HCT116 (cell line): Measurements from ENCODE around the gene STXBP5. TPM values are rescaled to one million over a fixed set of nuclear protein-coding genes. Genes with fewer than 3 reads are reported as not detected.

Source experiments
- ATAC-seq: fragments of 200-7000 bp; cut with Tn5 transposase; 2 replicates; pipeline ENCODE4 v1.9.1; 2020; ENCODE audit warnings: mild to moderate bottlenecking, moderate library complexity
- BruUV-seq: library from RNA; stranded (reverse); fragments of 400-500 nt; replicated peaks from 2 replicates; lab custom pipeline; 2021; lab: Mats Ljungman, UMichigan
- CTCF ChIA-PET: fragments of 300-600 bp; sonication (Branson Sonifier 250); formaldehyde crosslinking; loops from one replicate; lab custom pipeline; 2021; ENCODE audit warnings: antibody characterized with exemption; lab: Charles Lee
- POLR2A ChIA-PET: fragments of 300-600, 350-600 bp; sonication (Branson Sonifier 250); formaldehyde crosslinking; loops from one replicate; lab custom pipeline; 2021; ENCODE audit warnings: antibody characterized with exemption; lab: Charles Lee
- RAD21 ChIA-PET, 2 experiments: fragments of 300-600 bp; sonication (Branson Sonifier 250); formaldehyde crosslinking; loops; one replicate each; lab custom pipeline; 2023; ENCODE audit warnings: low total read pairs in 2 of 2; ENCODE audit not compliant: uncharacterized antibody in 2 of 2, unreplicated experiment in 2 of 2, low non-redundant PET in 1 of 2; lab: Charles Lee
- DNase-seq: peaks from one replicate; pipeline ENCODE4 v3.0.0-alpha.2; 2010; ENCODE audit warnings: low read depth, low spot score
- H2AFZ ChIP-seq: fragments of 200-600 bp; shearing (Covaris generic), sonication (generic); 2 replicates; pipeline ENCODE4 v1.6.1; 2017; ENCODE audit warnings: low read depth, mixed run types, mixed read lengths, antibody characterized with exemption, low read length; ENCODE audit not compliant: poor library complexity, severe bottlenecking
- H3K27ac ChIP-seq: 2 replicates; pipeline ENCODE4 v1.5.1; 2012; ENCODE audit warnings: low read depth, low read length
- H3K27me3 ChIP-seq: fragments of 200-600 bp; sonication (generic); 2 replicates; pipeline ENCODE4 v1.6.1; 2016; ENCODE audit warnings: mixed run types, low read length, mixed read lengths; ENCODE audit not compliant: insufficient read depth
- H3K36me3 ChIP-seq, 2 experiments: fragments of 200-500 bp in 1 of 2; fragments of 200-600 bp in 1 of 2; sonication (Bioruptor generic) in 1 of 2; sonication (generic) in 1 of 2; 2 replicates each; pipeline versions ENCODE4 v1.5.1 to v1.6.1; 2014 to 2016; ENCODE audit warnings: low read length in 2 of 2, inconsistent platforms in 1 of 2, mixed read lengths in 1 of 2, mixed run types in 1 of 2; ENCODE audit not compliant: insufficient read depth in 2 of 2, control insufficient read depth in 1 of 2
- H3K4me1 ChIP-seq, 2 experiments: fragments of 200-600 bp in 1 of 2; sonication (generic) in 1 of 2; 2 replicates each; pipeline versions ENCODE4 v1.5.1 to v1.6.1; 2012 to 2017; ENCODE audit warnings: low read length in 2 of 2, inconsistent platforms in 1 of 2, mild to moderate bottlenecking in 1 of 2, mixed read lengths in 1 of 2, mixed run types in 1 of 2, moderate library complexity in 1 of 2; ENCODE audit not compliant: insufficient read depth in 2 of 2, control insufficient read depth in 1 of 2
- H3K4me2 ChIP-seq: fragments of 200-600 bp; sonication (generic); 2 replicates; pipeline ENCODE4 v1.6.1; 2017; ENCODE audit warnings: mixed run types, low read length, mixed read lengths
- H3K4me3 ChIP-seq, 2 experiments: fragments of 200-600 bp in 1 of 2; sonication (generic) in 1 of 2; replicated peaks in 1 of 2; 2 replicates each; pipeline ENCODE4 v1.5.1; 2011 to 2016; ENCODE audit warnings: low read length in 2 of 2, control low read depth in 1 of 2, low read depth in 1 of 2, mild to moderate bottlenecking in 1 of 2, mixed read lengths in 1 of 2, mixed run types in 1 of 2
- H3K79me2 ChIP-seq: fragments of 200-600 bp; sonication (generic); 2 replicates; pipeline ENCODE4 v1.6.1; 2017; ENCODE audit warnings: mild to moderate bottlenecking, mixed run types, low read length, moderate library complexity, mixed read lengths; ENCODE audit not compliant: insufficient read depth
- H3K9ac ChIP-seq: fragments of 200-600 bp; sonication (generic); 2 replicates; pipeline ENCODE4 v1.6.1; 2016; ENCODE audit warnings: low read length, mixed read lengths
- H3K9me2 ChIP-seq: fragments of 200-600 bp; sonication (generic), shearing (Covaris generic); 2 replicates; pipeline ENCODE4 v1.6.1; 2017; ENCODE audit warnings: mixed run types, mild to moderate bottlenecking, moderate library complexity; ENCODE audit not compliant: insufficient read depth
- H3K9me3 ChIP-seq, 2 experiments: fragments of 200-500 bp in 1 of 2; fragments of 200-600 bp in 1 of 2; sonication (Bioruptor generic) in 1 of 2; sonication (generic) in 1 of 2; 2 replicates each; pipeline ENCODE4 v1.6.1; 2014 to 2017; ENCODE audit warnings: low read length in 2 of 2, mixed read lengths in 2 of 2, inconsistent platforms in 1 of 2, low read depth in 1 of 2, mild to moderate bottlenecking in 1 of 2, mixed run types in 1 of 2, moderate library complexity in 1 of 2; ENCODE audit not compliant: control insufficient read depth in 1 of 2, insufficient read depth in 1 of 2
- H4K20me1 ChIP-seq: fragments of 200-600 bp; sonication (generic), shearing (Covaris generic); 2 replicates; pipeline ENCODE4 v1.6.1; 2017; ENCODE audit warnings: mixed run types, mild to moderate bottlenecking, moderate library complexity; ENCODE audit not compliant: insufficient read depth
- ELF1 ChIP-seq: IDR thresholded peaks from 2 replicates; pipeline ENCODE4 v1.6.1; 2012; ENCODE audit warnings: low read depth, borderline replicate concordance
- SIN3A ChIP-seq: IDR thresholded peaks from 2 replicates; pipeline ENCODE4 v1.6.1; 2012; ENCODE audit warnings: low read depth
- SP1 ChIP-seq: IDR thresholded peaks from 2 replicates; pipeline ENCODE4 v1.6.1; 2012; ENCODE audit warnings: low read depth
- SRF ChIP-seq: IDR thresholded peaks from 2 replicates; pipeline ENCODE4 v1.6.1; 2012; ENCODE audit warnings: low read depth
- TCF7L2 ChIP-seq: IDR thresholded peaks from 2 replicates; pipeline ENCODE4 v1.7.0; 2011; ENCODE audit warnings: borderline replicate concordance, inconsistent platforms; ENCODE audit not compliant: insufficient read depth, insufficient read length; ENCODE audit errors: extremely low read depth
- ZNF274 ChIP-seq: fragments of 200-500 bp; sonication (Bioruptor generic); IDR thresholded peaks from 2 replicates; pipeline ENCODE4 v1.6.1; 2014; ENCODE audit warnings: mild to moderate bottlenecking, low read depth, low read length, inconsistent platforms
- intact Hi-C: fragments of 100-400 bp; cut with micrococcal nuclease; formaldehyde crosslinking; loops from 2 replicates; pipeline ENCODE4 v1.10.0; 2022
- total RNA-seq: library from RNA; stranded (reverse); gene quantifications from one replicate; pipeline ENCODE4 v1.2.1, GENCODE V29; 2021; ENCODE audit not compliant: unreplicated experiment
- TF ChIP-seq, protein P1 (sequence below): IDR thresholded peaks from 2 replicates; pipeline ENCODE4 v1.6.1; 2011; ENCODE audit warnings: mild to moderate bottlenecking, low read length, moderate library complexity; ENCODE audit not compliant: insufficient replicate concordance; ENCODE audit errors: extremely low read depth
- TF ChIP-seq, protein P2 (sequence below): IDR thresholded peaks from 2 replicates; pipeline ENCODE4 v1.6.1; 2012
- TF ChIP-seq, protein P3 (sequence below), 3 experiments: fragments of 200-600 bp in 1 of 3; sonication (generic) in 1 of 3; IDR thresholded peaks in 2 of 3; conservative IDR thresholded peaks in 1 of 3; 2 replicates each; pipeline ENCODE4 v1.5.1; 2012 to 2017; ENCODE audit warnings: low read depth in 2 of 3, low read length in 2 of 3, antibody characterized with exemption in 1 of 3, borderline replicate concordance in 1 of 3, control low read depth in 1 of 3, mild to moderate bottlenecking in 1 of 3, mixed read lengths in 1 of 3, mixed run types in 1 of 3, moderate library complexity in 1 of 3; ENCODE audit not compliant: insufficient read depth in 1 of 3

The STXBP5 gene
- total RNA-seq, 1 experiment from 2014 or later, result 12.6 TPM

DNA sequence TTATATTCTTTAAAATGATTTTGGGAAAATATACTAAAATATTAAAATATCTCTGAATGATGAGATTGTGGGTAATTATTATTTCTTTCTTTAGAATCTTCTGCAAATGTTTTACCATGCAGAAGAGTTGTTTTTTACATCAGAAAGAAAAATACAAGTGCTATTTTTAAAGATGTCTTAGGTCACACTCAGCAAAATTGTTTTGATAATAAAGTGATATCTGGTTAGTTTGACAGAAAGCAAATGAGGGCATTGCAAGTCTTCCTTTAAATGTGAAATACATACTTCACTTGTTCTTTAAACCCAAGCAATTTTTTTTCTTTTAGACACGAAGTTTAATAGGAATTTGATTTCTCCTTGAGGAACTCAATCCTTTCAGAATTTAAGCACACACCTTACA lies 43.6 kb upstream of the STXBP5 start:
- Histone ChIP-seq H3K9me2 (no peaks in the 10 kb centered on the region), H3K4me3 (no peak overlapping the region), H3K36me3 (no peaks in the 10 kb centered on the region), H3K27me3 (no peaks in the 10 kb centered on the region), H2AFZ (no peak overlapping the region), H3K79me2 (no peaks in the 10 kb centered on the region), H3K9me3 (no peaks in the 10 kb centered on the region), H3K9ac (no peak overlapping the region), H3K27ac (no peak overlapping the region), H4K20me1 (no peaks in the 10 kb centered on the region), H3K4me2 (no peak overlapping the region), H3K4me1 (0 out of 4 replicates have a peak, but pooled peaks cover 0 to 4% of the 10 kb centered on the region in 2 experiments)
- TF ChIP-seq TCF7L2, result no peak
- ChIA-PET RAD21 (no interaction called here), CTCF (no interaction called here), POLR2A (no interaction called here)
- BruUV-seq, result no TSS peak
- DNase-seq, result no peak
- intact Hi-C loops, result no loop called here
- ATAC-seq, result no peak

DNA sequence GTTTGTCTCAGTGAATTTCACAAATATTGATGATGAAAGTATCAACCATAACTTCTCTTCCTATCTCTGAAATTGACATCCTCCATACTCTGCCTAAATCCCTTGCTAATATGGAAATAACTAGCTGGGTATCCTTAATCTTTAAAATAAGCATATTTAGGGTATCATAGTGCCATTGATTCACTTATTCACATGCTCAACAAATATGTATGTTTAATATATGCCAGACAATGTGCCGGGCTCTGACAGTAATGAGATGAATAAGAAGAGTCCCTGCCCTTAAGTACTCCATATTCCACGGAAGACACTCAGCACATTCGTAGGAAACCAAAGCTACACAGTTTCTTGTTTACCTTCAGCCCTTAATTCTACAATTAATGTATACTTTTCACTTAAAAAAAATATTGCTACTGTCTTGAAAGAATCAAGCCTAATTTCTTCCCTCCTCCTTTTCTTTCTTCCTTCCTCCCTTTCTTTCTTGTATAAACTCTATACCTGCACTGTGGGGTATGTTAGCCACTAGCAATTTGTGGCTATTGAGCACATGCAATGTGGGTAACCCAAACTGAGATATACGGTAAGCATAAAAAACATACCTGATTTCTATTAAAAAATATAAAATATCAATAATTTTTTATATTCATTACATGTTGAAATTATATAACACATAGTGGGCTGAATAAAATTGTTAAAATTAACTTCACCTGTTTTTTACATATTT lies 42.8 kb upstream of the STXBP5 start:
- Histone ChIP-seq H3K9ac (no peak overlapping the region), H3K27me3 (no peaks in the 10 kb centered on the region), H3K27ac (no peak overlapping the region), H3K9me3 (no peaks in the 10 kb centered on the region), H3K4me1 (0 out of 4 replicates have a peak, but pooled peaks cover 0 to 4% of the 10 kb centered on the region in 2 experiments), H3K36me3 (no peaks in the 10 kb centered on the region), H3K4me2 (no peak overlapping the region), H3K79me2 (no peaks in the 10 kb centered on the region), H3K9me2 (no peaks in the 10 kb centered on the region), H4K20me1 (no peaks in the 10 kb centered on the region), H3K4me3 (no peak overlapping the region), H2AFZ (no peak overlapping the region)
- intact Hi-C loops, result no loop called here
- no peak for DNase-seq
- ChIA-PET POLR2A (no interaction called here), CTCF (no interaction called here), RAD21 (no interaction called here)
- TF ChIP-seq, protein P1, sequence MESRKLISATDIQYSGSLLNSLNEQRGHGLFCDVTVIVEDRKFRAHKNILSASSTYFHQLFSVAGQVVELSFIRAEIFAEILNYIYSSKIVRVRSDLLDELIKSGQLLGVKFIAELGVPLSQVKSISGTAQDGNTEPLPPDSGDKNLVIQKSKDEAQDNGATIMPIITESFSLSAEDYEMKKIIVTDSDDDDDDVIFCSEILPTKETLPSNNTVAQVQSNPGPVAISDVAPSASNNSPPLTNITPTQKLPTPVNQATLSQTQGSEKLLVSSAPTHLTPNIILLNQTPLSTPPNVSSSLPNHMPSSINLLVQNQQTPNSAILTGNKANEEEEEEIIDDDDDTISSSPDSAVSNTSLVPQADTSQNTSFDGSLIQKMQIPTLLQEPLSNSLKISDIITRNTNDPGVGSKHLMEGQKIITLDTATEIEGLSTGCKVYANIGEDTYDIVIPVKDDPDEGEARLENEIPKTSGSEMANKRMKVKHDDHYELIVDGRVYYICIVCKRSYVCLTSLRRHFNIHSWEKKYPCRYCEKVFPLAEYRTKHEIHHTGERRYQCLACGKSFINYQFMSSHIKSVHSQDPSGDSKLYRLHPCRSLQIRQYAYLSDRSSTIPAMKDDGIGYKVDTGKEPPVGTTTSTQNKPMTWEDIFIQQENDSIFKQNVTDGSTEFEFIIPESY, result no peak
- TF ChIP-seq, protein P2, sequence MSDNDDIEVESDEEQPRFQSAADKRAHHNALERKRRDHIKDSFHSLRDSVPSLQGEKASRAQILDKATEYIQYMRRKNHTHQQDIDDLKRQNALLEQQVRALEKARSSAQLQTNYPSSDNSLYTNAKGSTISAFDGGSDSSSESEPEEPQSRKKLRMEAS, result no peak
- TF ChIP-seq ELF1 (no peak), SP1 (no peak), SRF (no peak), ZNF274 (no peak), SIN3A (no peak)
- TF ChIP-seq, protein P3, sequence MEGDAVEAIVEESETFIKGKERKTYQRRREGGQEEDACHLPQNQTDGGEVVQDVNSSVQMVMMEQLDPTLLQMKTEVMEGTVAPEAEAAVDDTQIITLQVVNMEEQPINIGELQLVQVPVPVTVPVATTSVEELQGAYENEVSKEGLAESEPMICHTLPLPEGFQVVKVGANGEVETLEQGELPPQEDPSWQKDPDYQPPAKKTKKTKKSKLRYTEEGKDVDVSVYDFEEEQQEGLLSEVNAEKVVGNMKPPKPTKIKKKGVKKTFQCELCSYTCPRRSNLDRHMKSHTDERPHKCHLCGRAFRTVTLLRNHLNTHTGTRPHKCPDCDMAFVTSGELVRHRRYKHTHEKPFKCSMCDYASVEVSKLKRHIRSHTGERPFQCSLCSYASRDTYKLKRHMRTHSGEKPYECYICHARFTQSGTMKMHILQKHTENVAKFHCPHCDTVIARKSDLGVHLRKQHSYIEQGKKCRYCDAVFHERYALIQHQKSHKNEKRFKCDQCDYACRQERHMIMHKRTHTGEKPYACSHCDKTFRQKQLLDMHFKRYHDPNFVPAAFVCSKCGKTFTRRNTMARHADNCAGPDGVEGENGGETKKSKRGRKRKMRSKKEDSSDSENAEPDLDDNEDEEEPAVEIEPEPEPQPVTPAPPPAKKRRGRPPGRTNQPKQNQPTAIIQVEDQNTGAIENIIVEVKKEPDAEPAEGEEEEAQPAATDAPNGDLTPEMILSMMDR (IDR thresholded peaks at IDR 0.05 in 2 of 3, conservative IDR thresholded peaks at IDR 0.05 in 1 of 3; ENCODE audit: borderline replicate concordance in 1 of 3, insufficient read depth in 1 of 3, low read depth in 2 of 3, low read length in 2 of 3), result no peak
- no peak for ATAC-seq
- BruUV-seq, result no TSS peak
